CD14-positive monocyte (primary cell): ENCODE results near the gene IL18R1. TPM values are rescaled to one million over a fixed set of nuclear protein-coding genes. Genes with fewer than 3 reads are reported as not detected.

Experiments used
- DNase-seq, 3 donors: peaks; one replicate each; pipeline ENCODE4 v3.0.0-alpha.2; 2011 to 2022
- H2AFZ ChIP-seq: 2 replicates; pipeline ENCODE4 v1.6.0; 2012; ENCODE audit warnings: mild to moderate bottlenecking, low read depth, low read length, inconsistent platforms; ENCODE audit not compliant: insufficient read depth, poor library complexity, severe bottlenecking
- H3K27ac ChIP-seq, 2 donors: 1 replicate in 1 of 2; 2 replicates in 1 of 2; pipeline ENCODE4 v1.5.1; 2012 to 2013; ENCODE audit warnings: low read length in 2 of 2, control low read depth in 1 of 2, inconsistent platforms in 1 of 2, low read depth in 1 of 2, mild to moderate bottlenecking in 1 of 2
- H3K27me3 ChIP-seq, 2 donors: one replicate each; pipeline versions ENCODE4 v1.6.0 to v1.6.1; 2011 to 2013; ENCODE audit warnings: low read length in 2 of 2; ENCODE audit not compliant: control insufficient read depth in 2 of 2, insufficient read depth in 2 of 2
- H3K36me3 ChIP-seq, 2 donors: replicated peaks in 1 of 2; 1 replicate in 1 of 2; 2 replicates in 1 of 2; pipeline versions ENCODE4 v1.5.1 to v1.6.1; 2012 to 2013; ENCODE audit warnings: low read length in 2 of 2, control low read depth in 1 of 2, inconsistent platforms in 1 of 2, mild to moderate bottlenecking in 1 of 2; ENCODE audit not compliant: insufficient read depth in 2 of 2, control insufficient read depth in 1 of 2
- H3K4me1 ChIP-seq, 2 donors: 1 replicate in 1 of 2; 2 replicates in 1 of 2; pipeline versions ENCODE4 v1.5.1 to v1.6.1; 2012 to 2013; ENCODE audit warnings: low read length in 2 of 2, control low read depth in 1 of 2, inconsistent platforms in 1 of 2, mild to moderate bottlenecking in 1 of 2, moderate library complexity in 1 of 2; ENCODE audit not compliant: insufficient read depth in 2 of 2, control insufficient read depth in 1 of 2
- H3K4me2 ChIP-seq: replicated peaks from 2 replicates; pipeline ENCODE3; 2012; ENCODE audit warnings: low read length, moderate library complexity, mild to moderate bottlenecking; ENCODE audit not compliant: poor library complexity, severe bottlenecking; ENCODE audit errors: extremely low read depth
- H3K4me3 ChIP-seq, 3 experiments: fragments of 200-600 bp in 1 of 3; sonication (generic) in 1 of 3; replicated peaks in 1 of 3; 1 replicate in 2 of 3; 2 replicates in 1 of 3; pipeline ENCODE4 v1.5.1; 2011 to 2013; ENCODE audit warnings: low read length in 3 of 3, mild to moderate bottlenecking in 3 of 3, control low read depth in 2 of 3, low read depth in 2 of 3, inconsistent platforms in 1 of 3, moderate library complexity in 1 of 3
- H3K79me2 ChIP-seq: 2 replicates; pipeline ENCODE4 v1.6.0; 2012; ENCODE audit warnings: mild to moderate bottlenecking, control low read depth, inconsistent platforms, low read length, moderate library complexity; ENCODE audit not compliant: insufficient read depth
- H3K9ac ChIP-seq: 2 replicates; pipeline ENCODE4 v1.6.0; 2017; ENCODE audit warnings: low read length, mild to moderate bottlenecking; ENCODE audit not compliant: insufficient read depth, poor library complexity, severe bottlenecking
- H3K9me3 ChIP-seq, 2 donors: replicated peaks in 1 of 2; 1 replicate in 1 of 2; 2 replicates in 1 of 2; pipeline versions ENCODE4 v1.5.1 to v1.6.1; 2012 to 2013; ENCODE audit warnings: low read length in 2 of 2, control low read depth in 1 of 2; ENCODE audit not compliant: control insufficient read depth in 1 of 2, insufficient read depth in 1 of 2
- H4K20me1 ChIP-seq: 2 replicates; pipeline ENCODE4 v1.6.0; 2012; ENCODE audit warnings: mild to moderate bottlenecking, low read length, control low read depth, moderate library complexity; ENCODE audit not compliant: insufficient read depth
- H3K27ac Mint-ChIP-seq, 7 donors: one replicate each; pipeline ENCODE4 v1.8.0; 2020; ENCODE audit warnings: mild to moderate bottlenecking in 7 of 7, mixed read lengths in 7 of 7, moderate library complexity in 6 of 7, inconsistent platforms in 2 of 7
- H3K27me3 Mint-ChIP-seq, 3 donors: one replicate each; pipeline ENCODE4 v1.8.0; 2021 to 2022; ENCODE audit warnings: low read depth in 3 of 3, mild to moderate bottlenecking in 3 of 3, mixed read lengths in 3 of 3, moderate library complexity in 3 of 3, inconsistent platforms in 1 of 3
- H3K36me3 Mint-ChIP-seq, 2 donors: one replicate each; pipeline ENCODE4 v1.8.0; 2020; ENCODE audit warnings: mixed read lengths in 2 of 2, inconsistent platforms in 1 of 2, mild to moderate bottlenecking in 1 of 2
- H3K4me1 Mint-ChIP-seq: one replicate; pipeline ENCODE4 v1.8.0; 2020; ENCODE audit warnings: mild to moderate bottlenecking, mixed read lengths
- H3K4me3 Mint-ChIP-seq, 2 donors: one replicate each; pipeline ENCODE4 v1.8.0; 2020; ENCODE audit warnings: mild to moderate bottlenecking in 2 of 2, mixed read lengths in 2 of 2, moderate library complexity in 1 of 2
- H3K9me3 Mint-ChIP-seq, 7 donors: one replicate each; pipeline ENCODE4 v1.8.0; 2020 to 2022; ENCODE audit warnings: mixed read lengths in 7 of 7, mild to moderate bottlenecking in 6 of 7, moderate library complexity in 6 of 7, inconsistent platforms in 2 of 7
- CTCF ChIP-seq: fragments of 200-600 bp; IDR thresholded peaks from one replicate; pipeline ENCODE4 v1.8.0; 2022; ENCODE audit warnings: antibody characterized with exemption, mild to moderate bottlenecking
- WGBS: methylation state at CpG from one replicate; pipeline ENCODE4 v1.1.5; 2013; ENCODE audit warnings: missing lambda C conversion rate; ENCODE audit not compliant: insufficient coverage; 5-methylcytosine and 5-hydroxymethylcytosine counted together
- intact Hi-C, 2 donors: fragments of 100-400 bp; cut with micrococcal nuclease; formaldehyde crosslinking; loops; one replicate each; pipeline versions ENCODE4 v1.15.0 to v1.15.1; 2023
- polyA plus RNA-seq, 3 donors: library from polyadenylated mRNA; depleted of rRNA in 1 of 3; unstranded in 2 of 3; stranded (reverse) in 1 of 3; fragments of 300-500 nt in 2 of 3; fragments of >200 nt in 1 of 3; fragmentation: Illumina TruSeq in 2 of 3; gene quantifications; 1 replicate in 2 of 3; 2 replicates in 1 of 3; pipeline ENCODE4 v1.2.3, GENCODE V29; 2012 to 2021

Gene IL18R1
- polyA plus RNA-seq, 3 donors, result 0.03 to 0.15 (median 0.11) TPM

GRCh38 chr2:102356381-102356712, 751 bp downstream of the IL18R1 start:
- intact Hi-C loops, result loop anchor here (5.0 kb wide), 2 partner anchors 104 to 109 kb away; no protein-coding TSS in a partner anchor
- no peaks in the 10 kb centered on the region for H3K36me3 ChIP-seq
- no peak for DNase-seq
- H3K9me3 ChIP-seq, result no peaks in the 10 kb centered on the region
- H2AFZ ChIP-seq, result peak overlapping the region; percentile 72
- peak overlapping the region; percentile 59 for H3K9ac ChIP-seq
- Mint-ChIP-seq H3K4me1 (peaks cover 21% of the 10 kb centered on the region), H3K27ac (no peak overlapping the region), H3K4me3 (peak overlapping the region; percentile 78 to 93), H3K36me3 (no peaks in the 10 kb centered on the region), H3K9me3 (peaks cover 0 to 4% (median 0%) of the 10 kb centered on the region in 7 donors), H3K27me3 (peaks cover 27 to 38% (median 33%) of the 10 kb centered on the region in 3 donors)
- peaks cover 21 to 33% of the 10 kb centered on the region in 2 donors for H3K4me1 ChIP-seq
- WGBS, result no CpG with 5 or more reads among the region's 7 CpGs
- H3K27me3 ChIP-seq, result peaks cover 14 to 22% of the 10 kb centered on the region in 2 donors
- H3K4me3 ChIP-seq, result peak overlapping the region in 1 of 3 experiments; percentile 72
- H3K79me2 ChIP-seq, result no peaks in the 10 kb centered on the region
- TF ChIP-seq CTCF, result no peak
- no peaks in the 10 kb centered on the region for H4K20me1 ChIP-seq
- H3K4me2 ChIP-seq, result peak overlapping the region; percentile 77
- H3K27ac ChIP-seq, result no peak overlapping the region

GRCh38 chr2:102356741-102357140, 1.1 kb downstream of the IL18R1 start:
- Histone ChIP-seq H3K27ac (no peak overlapping the region), H3K27me3 (peaks cover 12 to 22% of the 10 kb centered on the region in 2 donors), H4K20me1 (no peaks in the 10 kb centered on the region), H3K4me3 (no peak overlapping the region), H3K9me3 (no peaks in the 10 kb centered on the region), H2AFZ (no peak overlapping the region), H3K4me2 (no peak overlapping the region), H3K36me3 (no peaks in the 10 kb centered on the region), H3K9ac (no peak overlapping the region), H3K79me2 (no peaks in the 10 kb centered on the region), H3K4me1 (peaks cover 21 to 33% of the 10 kb centered on the region in 2 donors)
- WGBS, result 86% methylated on average over 1 of the region's 2 CpGs
- Mint-ChIP-seq H3K27ac (no peak overlapping the region), H3K9me3 (peaks cover 0 to 4% (median 0%) of the 10 kb centered on the region in 7 donors), H3K4me3 (peak overlapping the region in 1 of 2 donors; percentile 93), H3K36me3 (no peaks in the 10 kb centered on the region), H3K27me3 (peaks cover 27 to 35% (median 33%) of the 10 kb centered on the region in 3 donors), H3K4me1 (peaks cover 21% of the 10 kb centered on the region)
- no peak for DNase-seq
- intact Hi-C loops, result loop anchor here (5.0 kb wide), 2 partner anchors 104 to 109 kb away; no protein-coding TSS in a partner anchor
- no peak for TF ChIP-seq CTCF
